GM19372 (cell line): Measurements from ENCODE around the gene FUT4.
"Not testable (repeated sequence)": the region's sequence is repeated elsewhere in the genome, so short reads cannot be mapped to it uniquely, and the experiment has no call there.

ENCODE experiments used
- ATAC-seq: cut with Tn5 transposase; IDR thresholded peaks from one replicate; pipeline ENCODE4 v1.9.1; 2021; ENCODE audit warnings: mild to moderate bottlenecking, low read depth, moderate library complexity; ENCODE audit not compliant: unreplicated experiment

Gene FUT4, protein sequence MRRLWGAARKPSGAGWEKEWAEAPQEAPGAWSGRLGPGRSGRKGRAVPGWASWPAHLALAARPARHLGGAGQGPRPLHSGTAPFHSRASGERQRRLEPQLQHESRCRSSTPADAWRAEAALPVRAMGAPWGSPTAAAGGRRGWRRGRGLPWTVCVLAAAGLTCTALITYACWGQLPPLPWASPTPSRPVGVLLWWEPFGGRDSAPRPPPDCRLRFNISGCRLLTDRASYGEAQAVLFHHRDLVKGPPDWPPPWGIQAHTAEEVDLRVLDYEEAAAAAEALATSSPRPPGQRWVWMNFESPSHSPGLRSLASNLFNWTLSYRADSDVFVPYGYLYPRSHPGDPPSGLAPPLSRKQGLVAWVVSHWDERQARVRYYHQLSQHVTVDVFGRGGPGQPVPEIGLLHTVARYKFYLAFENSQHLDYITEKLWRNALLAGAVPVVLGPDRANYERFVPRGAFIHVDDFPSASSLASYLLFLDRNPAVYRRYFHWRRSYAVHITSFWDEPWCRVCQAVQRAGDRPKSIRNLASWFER

DNA sequence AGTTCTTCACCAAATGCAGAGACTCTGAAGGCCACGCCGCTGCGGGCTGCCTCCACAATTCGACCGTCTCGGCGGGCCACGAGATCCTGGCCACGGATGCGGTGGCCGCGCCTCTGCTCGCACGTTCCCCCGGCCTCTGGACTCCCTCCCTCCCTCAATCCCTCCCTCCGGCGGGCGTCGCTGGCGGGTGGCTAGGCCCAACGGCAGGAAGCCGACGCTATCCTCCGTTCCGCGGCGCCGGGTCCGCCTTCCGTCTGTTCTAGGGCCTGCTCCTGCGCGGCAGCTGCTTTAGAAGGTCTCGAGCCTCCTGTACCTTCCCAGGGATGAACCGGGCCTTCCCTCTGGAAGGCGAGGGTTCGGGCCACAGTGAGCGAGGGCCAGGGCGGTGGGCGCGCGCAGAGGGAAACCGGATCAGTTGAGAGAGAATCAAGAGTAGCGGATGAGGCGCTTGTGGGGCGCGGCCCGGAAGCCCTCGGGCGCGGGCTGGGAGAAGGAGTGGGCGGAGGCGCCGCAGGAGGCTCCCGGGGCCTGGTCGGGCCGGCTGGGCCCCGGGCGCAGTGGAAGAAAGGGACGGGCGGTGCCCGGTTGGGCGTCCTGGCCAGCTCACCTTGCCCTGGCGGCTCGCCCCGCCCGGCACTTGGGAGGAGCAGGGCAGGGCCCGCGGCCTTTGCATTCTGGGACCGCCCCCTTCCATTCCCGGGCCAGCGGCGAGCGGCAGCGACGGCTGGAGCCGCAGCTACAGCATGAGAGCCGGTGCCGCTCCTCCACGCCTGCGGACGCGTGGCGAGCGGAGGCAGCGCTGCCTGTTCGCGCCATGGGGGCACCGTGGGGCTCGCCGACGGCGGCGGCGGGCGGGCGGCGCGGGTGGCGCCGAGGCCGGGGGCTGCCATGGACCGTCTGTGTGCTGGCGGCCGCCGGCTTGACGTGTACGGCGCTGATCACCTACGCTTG, at the start of gene FUT4:
FUT4 (plus strand) TSS at position 227 of the 951 bp plus-strand sequence; CDS start at position 440, 213 bp downstream.
- peak; percentile 81 for ATAC-seq

DNA sequence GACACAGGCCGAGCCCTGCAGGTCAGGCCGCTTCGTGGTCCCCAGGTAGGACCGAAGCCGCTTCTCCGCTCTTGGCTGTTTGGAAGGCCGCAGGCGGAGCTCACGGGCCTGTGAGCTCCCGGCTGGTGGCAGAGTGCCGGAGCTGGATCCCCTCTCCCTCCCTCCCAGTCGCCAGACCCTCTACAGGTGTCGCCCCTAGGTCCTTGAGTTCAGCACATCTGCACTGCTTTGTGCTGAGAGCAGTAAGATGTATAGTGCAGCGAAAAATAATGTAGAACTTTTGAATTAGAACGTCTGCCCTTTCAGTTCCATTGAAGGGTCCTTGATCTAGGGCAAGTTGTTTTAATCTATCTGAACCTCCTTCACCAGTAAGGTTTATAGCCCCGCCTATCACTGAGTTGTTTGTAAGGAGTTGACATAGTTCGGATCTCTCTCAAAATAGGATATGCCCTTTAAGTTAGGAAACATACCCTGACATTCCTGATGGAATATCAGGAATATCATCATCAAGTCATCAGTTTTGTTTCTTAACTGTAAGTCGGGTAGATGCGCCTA, 49.5 kb upstream of the FUT4 start:
- peak; percentile 61 for ATAC-seq

- no peak for ATAC-seq
Observed at GRCh38 chr11:94500181-94500580, 43.5 kb upstream of the FUT4 start.

DNA sequence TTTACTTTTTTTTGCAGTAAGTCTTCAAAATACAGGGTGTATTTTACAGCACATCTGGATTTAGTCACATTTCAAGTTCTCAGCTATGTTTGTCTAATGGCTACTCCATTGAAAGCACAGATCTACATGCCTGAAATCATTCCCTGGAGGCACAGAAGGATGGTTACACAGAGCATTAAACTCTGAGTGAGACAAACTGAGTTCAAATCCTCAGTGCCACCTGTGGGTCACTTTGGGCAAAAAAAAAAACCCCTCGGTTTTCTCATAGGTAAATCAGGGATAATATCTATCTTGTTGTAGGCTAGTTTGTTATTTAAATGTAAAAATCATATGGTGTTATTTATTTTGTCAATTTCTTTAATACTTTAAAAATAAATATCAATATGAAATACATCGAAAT, 42.2 kb upstream of the FUT4 start:
- ATAC-seq: no peak

DNA sequence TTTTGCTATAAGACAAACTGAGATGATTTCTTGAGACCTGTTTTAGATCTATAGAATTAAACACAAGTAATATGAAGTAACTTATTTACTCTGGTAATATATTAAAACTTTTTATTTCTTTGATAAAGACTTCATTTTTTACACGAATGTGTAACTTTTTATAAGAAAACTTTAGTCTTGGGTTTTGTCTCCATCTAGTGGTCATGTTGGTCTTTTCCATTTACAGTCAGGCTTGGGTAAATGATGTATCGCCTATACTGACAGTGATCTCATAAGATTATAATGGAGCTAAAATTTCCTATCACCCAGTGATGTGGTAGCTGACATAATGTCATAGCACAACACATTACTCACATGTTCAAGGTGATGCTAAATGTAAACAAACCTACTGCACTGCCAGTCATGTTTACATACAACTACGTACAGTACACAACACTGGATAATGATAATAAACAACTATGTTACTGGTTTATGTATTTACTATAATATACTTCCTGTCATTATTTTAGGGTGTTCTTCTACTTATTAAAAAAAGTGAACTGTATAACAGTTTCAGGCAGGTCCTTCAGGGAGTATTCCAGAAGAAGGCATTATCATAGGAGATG, 38.9 kb upstream of the FUT4 start:
- no peak for ATAC-seq

DNA sequence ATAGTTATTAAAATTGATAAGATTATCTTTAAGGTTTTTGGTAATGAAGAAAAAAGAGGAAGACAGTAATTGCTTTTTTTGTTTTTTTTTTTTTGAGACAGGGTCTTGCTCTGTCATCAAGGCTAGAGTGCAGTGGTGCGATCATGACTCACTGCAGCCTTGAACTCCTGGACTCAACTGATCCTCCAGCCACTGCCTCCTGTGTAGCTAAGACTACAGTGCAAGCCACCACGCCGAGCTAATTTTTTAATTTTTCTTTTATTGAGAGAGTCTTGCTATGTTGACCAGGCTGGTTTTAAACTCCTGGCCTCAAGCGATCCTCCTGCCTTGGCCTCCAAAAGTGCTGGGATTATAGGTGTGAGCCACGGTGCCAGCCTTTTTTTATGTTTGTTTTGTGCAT, 37.2 kb upstream of the FUT4 start:
- ATAC-seq: not testable (repeated sequence)

- no peak for ATAC-seq
Observed at GRCh38 chr11:94507485-94507884, 36.2 kb upstream of the FUT4 start.

- peak; percentile 91 for ATAC-seq
Observed at GRCh38 chr11:94511932-94512781, 31.6 kb upstream of the FUT4 start, which contains the start of gene C11orf97. Gene C11orf97 (plus strand): TSS chr11:94512461. CDS start chr11:94512529, 68 bp downstream.

GRCh38 chr11:94513091-94513490, 30.6 kb upstream of the FUT4 start:
- no peak for ATAC-seq

DNA sequence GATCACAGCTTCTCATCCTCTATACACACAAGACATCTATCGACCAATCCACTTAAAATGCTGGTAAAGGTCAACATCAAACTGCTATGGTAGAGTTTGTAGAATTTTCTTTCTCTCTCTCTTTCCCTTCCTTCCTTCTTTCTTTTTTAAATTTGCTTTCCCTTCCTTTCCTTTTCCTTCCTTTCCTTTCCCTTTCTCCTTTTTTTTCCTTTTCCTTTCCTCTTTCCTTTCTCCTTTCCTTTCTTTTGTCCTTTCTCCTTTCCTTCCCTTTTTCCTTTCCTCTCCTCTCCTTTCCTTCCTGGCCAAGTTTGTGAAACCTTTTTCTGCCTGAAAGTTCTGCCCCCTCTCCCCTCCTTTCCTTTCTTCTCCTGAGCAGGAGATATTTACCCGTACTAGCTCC, 28.3 kb upstream of the FUT4 start:
- no peak for ATAC-seq

DNA sequence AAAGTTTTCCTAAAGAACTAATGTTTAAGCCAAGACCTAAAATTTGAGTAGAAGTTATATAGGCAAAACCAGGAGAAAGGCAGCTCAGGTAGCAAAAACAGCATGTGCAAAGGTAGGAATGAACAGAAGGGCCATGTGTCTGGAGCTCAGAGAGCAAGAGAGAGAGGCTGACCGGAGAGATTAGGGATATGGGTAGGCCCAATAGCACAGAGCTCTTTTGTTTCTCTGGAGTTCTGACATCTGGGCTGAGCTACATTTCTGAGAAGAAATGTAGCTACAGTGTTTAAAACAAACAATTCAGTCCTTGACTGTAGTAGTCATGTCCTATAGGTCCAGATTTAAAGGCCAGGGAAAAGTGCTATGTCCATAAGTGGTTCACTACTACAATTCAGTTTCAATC, 27.0 kb upstream of the FUT4 start:
- ATAC-seq: no peak

DNA sequence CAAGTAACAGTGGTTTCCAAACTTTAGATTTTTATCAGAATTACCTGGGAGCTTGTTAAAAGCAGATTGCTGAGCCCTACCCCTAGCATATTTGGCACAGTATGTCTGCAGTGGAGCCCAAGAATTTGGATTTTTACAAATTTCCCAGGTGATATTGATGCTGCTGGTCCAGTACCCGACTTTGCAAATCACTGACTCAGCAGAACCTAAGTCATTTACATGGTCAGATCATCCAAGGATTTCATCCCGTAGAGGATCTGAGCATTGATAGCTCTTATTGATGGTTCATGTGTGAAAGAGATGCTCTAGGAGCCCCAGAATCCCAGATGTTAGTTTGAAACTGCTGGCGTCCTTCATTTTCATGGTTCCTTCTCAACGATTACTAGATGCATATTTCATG, 25.4 kb upstream of the FUT4 start:
- no peak for ATAC-seq

- no peak for ATAC-seq
Observed at GRCh38 chr11:94519478-94520084, 24.1 kb upstream of the FUT4 start.

DNA sequence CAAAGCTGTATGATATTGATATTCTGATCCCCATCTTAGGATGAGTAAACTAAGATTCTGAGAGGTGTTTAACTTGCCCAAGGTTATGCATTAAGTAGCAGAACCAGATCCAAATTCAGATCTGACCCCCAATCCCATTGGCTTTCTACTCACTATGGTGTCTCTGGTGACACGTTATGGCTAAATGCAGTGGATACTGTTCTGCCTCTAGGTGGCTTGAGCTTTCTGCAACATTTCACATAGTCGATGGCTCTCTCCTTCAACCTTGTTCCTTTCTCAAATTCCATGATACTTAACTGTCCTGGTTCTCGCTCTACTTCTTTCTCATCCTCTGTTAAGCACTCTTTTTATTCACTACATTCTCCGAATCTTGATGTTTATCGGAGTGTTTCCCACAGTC, 22.0 kb upstream of the FUT4 start:
- no peak for ATAC-seq

DNA sequence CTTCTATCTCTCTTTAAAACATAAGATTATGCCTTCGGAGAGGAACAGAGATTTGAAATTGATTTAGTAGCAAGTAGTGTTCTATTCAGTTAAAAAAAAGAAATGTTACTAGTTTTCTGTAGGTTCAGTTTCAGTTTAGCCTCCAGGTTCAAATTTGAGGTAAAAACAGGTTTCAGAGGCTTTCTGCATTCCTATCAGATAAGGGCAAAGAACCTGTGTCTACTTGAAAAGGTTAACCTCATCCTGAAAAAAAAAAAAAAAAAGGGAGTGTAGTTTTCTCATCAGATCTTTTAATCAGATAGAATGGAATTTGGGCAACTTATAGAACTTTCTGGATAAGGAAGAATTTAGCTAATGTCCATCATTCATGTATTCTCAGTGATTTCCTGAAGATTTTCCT, 19.4 kb upstream of the FUT4 start:
- ATAC-seq: no peak

- ATAC-seq: no peak
Observed at GRCh38 chr11:94525546-94526324, 18.0 kb upstream of the FUT4 start.

DNA sequence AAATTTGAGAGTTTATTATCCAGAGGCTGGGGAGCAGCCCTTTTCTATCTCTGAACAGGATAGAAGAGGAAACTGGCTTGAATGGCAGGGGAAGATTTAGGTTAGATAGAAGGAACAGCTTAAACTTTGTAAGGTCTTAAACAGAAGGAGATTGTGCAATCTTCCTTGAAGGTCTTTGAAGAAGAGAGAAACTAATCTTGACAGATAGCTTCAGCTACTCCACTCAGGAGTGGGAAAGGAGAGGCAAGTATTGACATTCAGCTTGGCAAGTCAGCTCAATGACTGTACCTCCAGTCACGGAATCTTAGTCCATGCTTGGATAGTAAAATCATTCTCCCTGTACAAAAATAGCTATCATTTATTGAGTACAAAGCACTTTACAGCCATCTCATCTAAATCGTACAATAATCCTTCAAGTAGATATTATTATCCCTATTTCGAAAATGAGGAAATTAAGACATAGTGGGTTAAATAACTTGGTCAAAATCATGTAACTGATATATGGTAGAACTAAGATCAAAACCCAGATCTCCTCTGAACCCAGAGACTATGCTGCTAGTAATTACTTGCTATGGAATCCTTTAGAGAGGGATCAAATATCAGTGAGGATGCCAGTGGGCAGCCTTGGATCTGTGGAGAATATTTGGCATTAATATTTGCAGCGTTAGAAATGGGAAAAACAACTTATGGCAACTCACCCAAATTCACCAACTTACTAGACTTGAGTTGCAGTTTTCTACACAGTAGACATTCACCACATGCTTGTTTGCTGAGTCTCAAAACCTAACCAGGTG, 16.9 kb upstream of the FUT4 start:
- no peak for ATAC-seq
